A549 (cell line): ENCODE data around the gene GOLM1. TPM values are rescaled to one million over a fixed set of nuclear protein-coding genes. Genes with fewer than 3 reads are reported as not detected.

Experiments used
- ATAC-seq, 2 experiments: fragments of 200-7000 bp in 1 of 2; fragments of >200 bp in 1 of 2; cut with Nextera tagmentation in 1 of 2; cut with Tn5 transposase in 1 of 2; 3 replicates each; pipeline versions ENCODE4 v1.8.0 to v1.9.1; 2018 to 2020; ENCODE audit warnings: mild to moderate bottlenecking in 1 of 2, moderate library complexity in 1 of 2
- CTCF ChIA-PET: fragments of 300-600 bp; sonication (Branson Sonifier 250); formaldehyde crosslinking; extraction: SDS; loops from one replicate; lab custom pipeline; 2021; ENCODE audit warnings: antibody characterized with exemption, inconsistent platforms; lab: Yijun Ruan, JAX
- POLR2A ChIA-PET: fragments of 350-600 bp; formaldehyde crosslinking; extraction: SDS; loops from one replicate; lab custom pipeline; 2021; ENCODE audit warnings: antibody characterized with exemption, inconsistent platforms; lab: Yijun Ruan, JAX
- DNase-seq, 2 experiments: peaks; one replicate each; pipeline versions ENCODE4 v3.0.0 to v3.0.0-alpha.2; 2011 to 2016; ENCODE audit warnings: low read depth in 1 of 2, low spot score in 1 of 2
- FAIRE-seq: peaks from 2 replicates; lab custom pipeline; 2011; peaks lifted over from hg19 to GRCh38; lab: Jason Lieb, UNC
- H3K27ac ChIP-seq, 2 experiments: fragments of >200 bp; sonication (Bioruptor Twin); formaldehyde crosslinking; 3 replicates each; pipeline ENCODE4 v1.5.1; 2016 to 2017
- H3K4me1 ChIP-seq: fragments of >200 bp; sonication (Bioruptor Twin); formaldehyde crosslinking; 3 replicates; pipeline ENCODE4 v1.6.1; 2016
- H3K4me2 ChIP-seq: fragments of >200 bp; sonication (Bioruptor Twin); formaldehyde crosslinking; 3 replicates; pipeline ENCODE4 v1.6.1; 2016
- H3K4me3 ChIP-seq: fragments of >200 bp; sonication (Bioruptor Twin); formaldehyde crosslinking; 3 replicates; pipeline ENCODE4 v1.5.1; 2016
- H3K9me3 ChIP-seq: fragments of >200 bp; sonication (Bioruptor Twin); formaldehyde crosslinking; 3 replicates; pipeline ENCODE4 v1.6.1; 2016
- BHLHE40 ChIP-seq: IDR thresholded peaks from 2 replicates; pipeline ENCODE4 v1.6.1; 2012; ENCODE audit warnings: low read depth, low read length, inconsistent platforms
- CBX2 ChIP-seq: fragments of 200-600 bp; sonication (generic); IDR thresholded peaks from 2 replicates; pipeline ENCODE4 v1.6.1; 2016; ENCODE audit warnings: low read depth, mild to moderate bottlenecking, borderline replicate concordance
- EHMT2 ChIP-seq: fragments of 200-600 bp; sonication (generic); IDR thresholded peaks from 2 replicates; pipeline ENCODE4 v1.6.1; 2016; ENCODE audit warnings: antibody characterized with exemption, low read depth, mild to moderate bottlenecking, moderate library complexity
- FOSB ChIP-seq: fragments of 250-450 bp; sonication (Bioruptor Pico); IDR thresholded peaks from 2 replicates; pipeline ENCODE4 v1.5.0; 2020; ENCODE audit warnings: mild to moderate bottlenecking, moderate library complexity
- FOXS1 ChIP-seq: fragments of 250-450 bp; sonication (Bioruptor Pico); IDR thresholded peaks from 2 replicates; pipeline ENCODE4 v1.5.0; 2020; ENCODE audit warnings: mild to moderate bottlenecking, moderate library complexity
- HMGXB4 ChIP-seq: fragments of 250-450 bp; sonication (Bioruptor Pico); IDR thresholded peaks from 2 replicates; pipeline ENCODE4 v1.5.0; 2021; ENCODE audit warnings: mild to moderate bottlenecking, moderate library complexity, borderline replicate concordance
- MAZ ChIP-seq: fragments of 150-350 bp; IDR thresholded peaks from 2 replicates; pipeline ENCODE4 v1.6.1; 2014; ENCODE audit warnings: antibody characterized with exemption, low read depth, low read length, borderline replicate concordance
- RAD21 ChIP-seq, 2 experiments: fragments of >200 bp in 1 of 2; sonication (Bioruptor Twin) in 1 of 2; formaldehyde crosslinking in 1 of 2; IDR thresholded peaks in 1 of 2; conservative IDR thresholded peaks in 1 of 2; 2 replicates in 1 of 2; 3 replicates in 1 of 2; pipeline ENCODE4 v1.6.1; 2012 to 2018; ENCODE audit warnings: inconsistent platforms in 1 of 2
- RCOR1 ChIP-seq: fragments of 150-350 bp; IDR thresholded peaks from 2 replicates; pipeline ENCODE4 v1.6.1; 2014; ENCODE audit warnings: antibody characterized with exemption, low read length, low read depth
- REST ChIP-seq: fragments of 200-600 bp; sonication (generic); IDR thresholded peaks from 2 replicates; pipeline ENCODE4 v1.6.1; 2016; ENCODE audit warnings: antibody characterized with exemption, mild to moderate bottlenecking, moderate library complexity
- RNF2 ChIP-seq: fragments of 200-600 bp; sonication (generic); IDR thresholded peaks from 2 replicates; pipeline ENCODE4 v1.6.1; 2016; ENCODE audit warnings: low read depth, mild to moderate bottlenecking, antibody characterized with exemption, moderate library complexity, borderline replicate concordance
- TFCP2L1 ChIP-seq: fragments of 250-450 bp; sonication (Bioruptor Pico); IDR thresholded peaks from 2 replicates; pipeline ENCODE4 v1.5.0; 2021; ENCODE audit warnings: mild to moderate bottlenecking
- WGBS: methylation state at CpG from one replicate; pipeline ENCODE4 v1.1.6; 2017; ENCODE audit errors: missing lambda C conversion rate; 5-methylcytosine and 5-hydroxymethylcytosine counted together
- polyA plus RNA-seq, 4 experiments: library from polyadenylated mRNA; depleted of rRNA in 3 of 4; stranded (reverse); fragments of >200 nt; fragmentation: RNase III in 1 of 4; extraction: RNeasy Plus Mini Kit Qiagen cat#74134 plus additional on column Dnase treatment in 1 of 4; gene quantifications; 2 replicates in 3 of 4; 3 replicates in 1 of 4; pipeline ENCODE4 v1.2.3, GENCODE V29; 2011 to 2017
- TF ChIP-seq, protein P1 (sequence below): fragments of 250-450 bp; sonication (Bioruptor Pico); IDR thresholded peaks from 2 replicates; pipeline ENCODE4 v1.5.0; 2020; ENCODE audit warnings: low read depth, mild to moderate bottlenecking, moderate library complexity
- TF ChIP-seq, protein P2 (sequence below): fragments of 450-650 bp; IDR thresholded peaks from 2 replicates; pipeline ENCODE4 v1.6.1; 2014; ENCODE audit warnings: antibody characterized with exemption

The GOLM1 gene
- polyA plus RNA-seq, 2 of the 4 experiments (the other 2 are of a cell fraction): 136 to 145 TPM

- TF ChIP-seq, protein P1, sequence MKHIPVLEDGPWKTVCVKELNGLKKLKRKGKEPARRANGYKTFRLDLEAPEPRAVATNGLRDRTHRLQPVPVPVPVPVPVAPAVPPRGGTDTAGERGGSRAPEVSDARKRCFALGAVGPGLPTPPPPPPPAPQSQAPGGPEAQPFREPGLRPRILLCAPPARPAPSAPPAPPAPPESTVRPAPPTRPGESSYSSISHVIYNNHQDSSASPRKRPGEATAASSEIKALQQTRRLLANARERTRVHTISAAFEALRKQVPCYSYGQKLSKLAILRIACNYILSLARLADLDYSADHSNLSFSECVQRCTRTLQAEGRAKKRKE (CRISPR knock-in tag): no peak
- TF ChIP-seq FOXS1 (CRISPR knock-in tag) (no peak), RNF2 (no peak)
- TF ChIP-seq, all 56 proteins: peak for 0
Observed at GRCh38 chr9:86039991-86040860, 59.1 kb downstream of the GOLM1 start (continued).

- POLR2A ChIA-PET: no interaction called here
- H3K4me2 ChIP-seq: no peak overlapping the region
- DNase-seq (no peak), FAIRE-seq (no peak)
- CTCF ChIA-PET: interaction anchor here (2.1 kb wide), 1 partner anchor 9 kb away, joined by 8 read pairs; no protein-coding TSS in a partner anchor
- H3K4me1 ChIP-seq: no peaks in the 10 kb centered on the region
- no peaks in the 10 kb centered on the region for H3K9me3 ChIP-seq
- 94% methylated on average over 9 of the region's 9 CpGs for WGBS
- no peak overlapping the region for H3K4me3 ChIP-seq
- no peak overlapping the region for H3K27ac ChIP-seq
- TF ChIP-seq RAD21 (conservative IDR thresholded peaks at IDR 0.05 in 1 of 2, IDR thresholded peaks at IDR 0.05 in 1 of 2) (no peak), FOSB (CRISPR knock-in tag) (no peak), BHLHE40 (no peak), TFCP2L1 (CRISPR knock-in tag) (no peak), EHMT2 (no peak), CBX2 (no peak), HMGXB4 (CRISPR knock-in tag) (no peak), MAZ (no peak), RCOR1 (no peak), REST (no peak)
- TF ChIP-seq, protein P2, sequence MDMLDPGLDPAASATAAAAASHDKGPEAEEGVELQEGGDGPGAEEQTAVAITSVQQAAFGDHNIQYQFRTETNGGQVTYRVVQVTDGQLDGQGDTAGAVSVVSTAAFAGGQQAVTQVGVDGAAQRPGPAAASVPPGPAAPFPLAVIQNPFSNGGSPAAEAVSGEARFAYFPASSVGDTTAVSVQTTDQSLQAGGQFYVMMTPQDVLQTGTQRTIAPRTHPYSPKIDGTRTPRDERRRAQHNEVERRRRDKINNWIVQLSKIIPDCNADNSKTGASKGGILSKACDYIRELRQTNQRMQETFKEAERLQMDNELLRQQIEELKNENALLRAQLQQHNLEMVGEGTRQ: no peak
- TF ChIP-seq, all 56 proteins: peak for 0
- no peak for ATAC-seq
Observed at GRCh38 chr9:86036555-86036954, 62.8 kb downstream of the GOLM1 start.
